Panc1 (cell line): ENCODE measurements around the gene COL13A1. TPM values are rescaled to one million over a fixed set of nuclear protein-coding genes. Genes with fewer than 3 reads are reported as not detected.

ENCODE experiments used
- ATAC-seq: fragments of 200-7000 bp; cut with Tn5 transposase; 2 replicates; pipeline ENCODE4 v1.9.1; 2020; ENCODE audit warnings: mild to moderate bottlenecking, moderate library complexity
- BruUV-seq: library from RNA; stranded (reverse); fragments of 400-500 nt; replicated peaks from 2 replicates; lab custom pipeline; 2021; lab: Mats Ljungman, UMichigan
- CTCF ChIA-PET: fragments of 300-600 bp; sonication (Branson Sonifier 250); formaldehyde crosslinking; loops from one replicate; lab custom pipeline; 2022; ENCODE audit warnings: antibody characterized with exemption; lab: Charles Lee
- POLR2A ChIA-PET: fragments of 300-600 bp; sonication (Branson Sonifier 250); formaldehyde crosslinking; loops from one replicate; lab custom pipeline; 2022; ENCODE audit warnings: antibody characterized with exemption; lab: Charles Lee
- DNase-seq: peaks from one replicate; pipeline ENCODE4 v3.0.0-alpha.2; 2010; ENCODE audit warnings: low read depth, low spot score
- H3K27ac ChIP-seq: 2 replicates; pipeline ENCODE4 v1.5.1; 2011; ENCODE audit warnings: mild to moderate bottlenecking, low read length, inconsistent platforms
- H3K27me3 ChIP-seq: fragments of 200-500 bp; sonication (Bioruptor generic); 2 replicates; pipeline ENCODE4 v1.6.0; 2014; ENCODE audit warnings: low read length, inconsistent platforms; ENCODE audit not compliant: control insufficient read depth, insufficient read depth
- H3K36me3 ChIP-seq: fragments of 200-500 bp; sonication (Bioruptor generic); 2 replicates; pipeline ENCODE4 v1.5.1; 2014; ENCODE audit warnings: inconsistent platforms, mild to moderate bottlenecking, low read length, moderate library complexity; ENCODE audit not compliant: control insufficient read depth, insufficient read depth
- H3K4me1 ChIP-seq: 2 replicates; pipeline ENCODE4 v1.5.1; 2011; ENCODE audit warnings: inconsistent platforms, mild to moderate bottlenecking, low read length, moderate library complexity; ENCODE audit not compliant: control insufficient read depth, insufficient read depth
- H3K4me3 ChIP-seq, 2 experiments: 2 replicates each; pipeline ENCODE4 v1.5.1; 2011 to 2012; ENCODE audit warnings: low read depth in 2 of 2, low read length in 2 of 2, mild to moderate bottlenecking in 2 of 2, inconsistent platforms in 1 of 2, moderate library complexity in 1 of 2
- H3K9me3 ChIP-seq: fragments of 200-500 bp; sonication (Bioruptor generic); 2 replicates; pipeline ENCODE4 v1.5.1; 2014; ENCODE audit warnings: low read depth, mild to moderate bottlenecking, inconsistent platforms, low read length, moderate library complexity; ENCODE audit not compliant: control insufficient read depth, insufficient read depth
- CTCF ChIP-seq: fragments of 450-650 bp; IDR thresholded peaks from 2 replicates; pipeline ENCODE4 v1.5.1; 2017; ENCODE audit warnings: mild to moderate bottlenecking
- POLR2AphosphoS5 ChIP-seq: IDR thresholded peaks from 2 replicates; pipeline ENCODE4 v1.6.1; 2012; ENCODE audit warnings: mild to moderate bottlenecking, low read depth, low read length, moderate library complexity
- SIN3A ChIP-seq: IDR thresholded peaks from 2 replicates; pipeline ENCODE4 v1.6.1; 2012; ENCODE audit warnings: low read depth, mild to moderate bottlenecking, low read length, moderate library complexity, borderline replicate concordance; ENCODE audit not compliant: insufficient read depth
- TCF7L2 ChIP-seq: IDR thresholded peaks from 2 replicates; pipeline ENCODE4 v1.6.1; 2011; ENCODE audit warnings: mild to moderate bottlenecking, low read depth, low read length, inconsistent platforms
- in situ Hi-C: cut with HindIII; loops from 2 replicates; pipeline ENCODE4 v1.10.0; 2016; ENCODE audit warnings: low sequenced_read_pairs, low pct_unique_long_range_greater_than_20kb
- intact Hi-C: fragments of 100-400 bp; cut with micrococcal nuclease; formaldehyde crosslinking; loops from one replicate; pipeline ENCODE4 v1.10.0; 2022; ENCODE audit not compliant: unreplicated experiment
- total RNA-seq: library from RNA; stranded (reverse); gene quantifications from one replicate; pipeline ENCODE4 v1.2.1, GENCODE V29; 2021; ENCODE audit not compliant: unreplicated experiment
- TF ChIP-seq, protein P1 (sequence below), 2 experiments: IDR thresholded peaks; 2 replicates each; pipeline ENCODE4 v1.6.1; 2011 to 2012; ENCODE audit warnings: low read depth in 2 of 2, control low read depth in 1 of 2, low read length in 1 of 2, mild to moderate bottlenecking in 1 of 2, moderate library complexity in 1 of 2; ENCODE audit not compliant: insufficient read depth in 1 of 2

COL13A1 gene
- total RNA-seq, 1 experiment from 2014 or later = 1.0 TPM

DNA sequence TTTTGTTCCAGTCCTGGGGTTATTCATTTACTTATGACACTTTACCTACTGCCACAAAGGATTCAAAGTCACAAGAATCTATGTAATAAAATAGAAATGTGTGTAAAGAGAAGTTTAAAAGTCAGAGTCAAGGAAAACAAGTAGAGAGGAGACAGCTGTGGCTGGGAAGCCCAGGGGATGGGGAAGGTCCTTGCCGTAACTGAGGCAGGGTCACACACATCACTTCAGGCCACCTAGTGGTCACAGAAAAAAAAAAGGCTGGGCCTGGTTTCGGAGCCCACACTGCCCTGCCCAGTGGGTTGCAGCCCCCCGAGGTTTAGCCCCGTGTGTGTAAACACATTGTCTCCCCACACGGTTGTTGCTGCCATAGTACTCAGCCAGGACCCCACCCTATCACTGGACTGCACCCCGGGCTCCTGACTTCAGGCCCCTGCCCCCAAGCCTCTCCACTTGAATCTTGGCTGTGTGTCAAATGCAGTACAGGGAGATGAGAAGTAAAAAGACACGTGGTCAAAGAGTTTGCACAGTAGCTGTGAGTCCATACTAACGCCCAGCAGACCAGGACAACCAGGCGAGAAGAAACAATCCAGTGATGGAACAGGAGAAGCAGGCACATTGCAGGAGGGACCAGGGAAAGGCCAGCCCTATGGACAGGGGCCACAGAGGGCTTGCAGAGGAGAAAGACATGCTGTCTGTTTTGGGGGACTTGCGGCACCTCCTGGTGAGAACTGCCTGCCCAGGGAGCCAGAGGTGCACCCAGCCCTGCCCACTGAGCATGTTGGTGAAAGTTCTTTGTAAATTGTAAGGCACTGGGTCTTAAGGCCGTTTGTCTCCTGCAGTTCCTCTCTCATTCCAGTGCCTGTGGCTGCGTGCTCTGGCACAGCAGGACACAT is 159.5 kb downstream of the COL13A1 start:
- Histone ChIP-seq H3K4me1 (no peaks in the 10 kb centered on the region), H3K4me3 (no peak overlapping the region), H3K27ac (no peak overlapping the region), H3K27me3 (peaks cover 4% of the 10 kb centered on the region; the same call in 1 of the 2 replicates), H3K9me3 (no peaks in the 10 kb centered on the region), H3K36me3 (no peaks in the 10 kb centered on the region)
- ChIA-PET POLR2A (interaction anchor here (0.5 kb wide), 1 partner anchor 544 kb away, joined by 8 read pairs; no protein-coding TSS in a partner anchor), CTCF (no interaction called here)
- in situ Hi-C loops (no loop called here), intact Hi-C loops (no loop called here)
- BruUV-seq = no TSS peak
- DNase-seq (no peak), ATAC-seq (0 out of 2 replicates have a peak, but pooled peaks have one; percentile 22)
- TF ChIP-seq TCF7L2 (no peak), CTCF (peak; percentile 79), SIN3A (no peak)

DNA sequence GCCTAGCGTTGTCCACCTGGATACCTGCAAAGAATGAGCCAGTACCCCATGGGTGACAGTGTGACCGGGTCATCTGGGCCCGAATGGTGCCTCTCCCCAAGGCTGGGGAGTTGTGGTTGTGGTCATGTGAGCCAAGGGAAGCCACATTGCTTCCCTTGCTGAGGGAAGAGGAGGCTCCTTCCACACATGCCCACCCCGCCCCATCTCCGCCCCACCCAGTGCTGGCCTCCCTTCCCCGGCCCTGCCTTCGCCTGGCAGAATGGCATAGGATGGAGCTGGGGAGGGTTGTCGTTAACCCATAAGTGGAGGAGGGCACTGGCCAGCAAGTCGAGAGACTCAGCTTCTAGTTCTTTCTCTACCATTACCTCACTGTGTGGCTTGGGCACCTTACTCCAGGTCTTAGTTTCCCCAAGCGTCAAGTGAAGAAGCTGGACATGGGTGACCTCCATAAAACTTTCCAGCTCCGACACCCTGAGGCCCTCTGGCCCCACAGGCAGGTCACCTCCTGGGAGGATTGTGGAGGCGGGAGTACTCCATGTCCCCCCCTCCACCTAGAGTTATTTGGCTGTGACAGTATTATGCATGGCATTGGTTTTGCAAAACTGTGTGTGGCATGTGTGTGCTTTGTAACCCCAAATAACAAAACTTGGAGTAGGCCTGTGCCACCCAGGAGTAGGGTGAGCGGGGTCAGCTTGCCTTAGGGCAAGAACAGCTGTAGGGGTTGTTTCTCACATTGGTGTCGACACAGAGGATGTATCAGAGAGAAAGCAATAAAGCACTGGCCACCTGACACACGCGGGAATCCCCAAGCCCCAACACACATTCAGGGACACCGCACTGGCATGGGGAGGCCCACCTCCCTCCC is 160.4 kb downstream of the COL13A1 start:
- H3K9me3 ChIP-seq = no peaks in the 10 kb centered on the region
- H3K36me3 ChIP-seq = no peaks in the 10 kb centered on the region
- intact Hi-C loops (no loop called here), in situ Hi-C loops (no loop called here)
- BruUV-seq = no TSS peak
- DNase-seq = no peak
- ChIA-PET POLR2A (no interaction called here), CTCF (no interaction called here)
- no peak for ATAC-seq
- H3K4me3 ChIP-seq = no peak overlapping the region
- TF ChIP-seq CTCF (no peak), SIN3A (no peak), POLR2AphosphoS5 (no peak), TCF7L2 (no peak)
- TF ChIP-seq, protein P1, sequence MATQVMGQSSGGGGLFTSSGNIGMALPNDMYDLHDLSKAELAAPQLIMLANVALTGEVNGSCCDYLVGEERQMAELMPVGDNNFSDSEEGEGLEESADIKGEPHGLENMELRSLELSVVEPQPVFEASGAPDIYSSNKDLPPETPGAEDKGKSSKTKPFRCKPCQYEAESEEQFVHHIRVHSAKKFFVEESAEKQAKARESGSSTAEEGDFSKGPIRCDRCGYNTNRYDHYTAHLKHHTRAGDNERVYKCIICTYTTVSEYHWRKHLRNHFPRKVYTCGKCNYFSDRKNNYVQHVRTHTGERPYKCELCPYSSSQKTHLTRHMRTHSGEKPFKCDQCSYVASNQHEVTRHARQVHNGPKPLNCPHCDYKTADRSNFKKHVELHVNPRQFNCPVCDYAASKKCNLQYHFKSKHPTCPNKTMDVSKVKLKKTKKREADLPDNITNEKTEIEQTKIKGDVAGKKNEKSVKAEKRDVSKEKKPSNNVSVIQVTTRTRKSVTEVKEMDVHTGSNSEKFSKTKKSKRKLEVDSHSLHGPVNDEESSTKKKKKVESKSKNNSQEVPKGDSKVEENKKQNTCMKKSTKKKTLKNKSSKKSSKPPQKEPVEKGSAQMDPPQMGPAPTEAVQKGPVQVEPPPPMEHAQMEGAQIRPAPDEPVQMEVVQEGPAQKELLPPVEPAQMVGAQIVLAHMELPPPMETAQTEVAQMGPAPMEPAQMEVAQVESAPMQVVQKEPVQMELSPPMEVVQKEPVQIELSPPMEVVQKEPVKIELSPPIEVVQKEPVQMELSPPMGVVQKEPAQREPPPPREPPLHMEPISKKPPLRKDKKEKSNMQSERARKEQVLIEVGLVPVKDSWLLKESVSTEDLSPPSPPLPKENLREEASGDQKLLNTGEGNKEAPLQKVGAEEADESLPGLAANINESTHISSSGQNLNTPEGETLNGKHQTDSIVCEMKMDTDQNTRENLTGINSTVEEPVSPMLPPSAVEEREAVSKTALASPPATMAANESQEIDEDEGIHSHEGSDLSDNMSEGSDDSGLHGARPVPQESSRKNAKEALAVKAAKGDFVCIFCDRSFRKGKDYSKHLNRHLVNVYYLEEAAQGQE (IDR thresholded peaks at IDR 0.05; ENCODE audit: insufficient read depth in 1 of 2, low read depth in 2 of 2, low read length in 1 of 2) = no peak
- H3K27ac ChIP-seq = no peak overlapping the region
- no peaks in the 10 kb centered on the region for H3K4me1 ChIP-seq
- H3K27me3 ChIP-seq = peaks cover 5% of the 10 kb centered on the region; the same call in 1 of the 2 replicates
